Measurements from ENCODE around the gene BRPF3. TPM values are rescaled to one million over a fixed set of nuclear protein-coding genes. Genes with fewer than 3 reads are reported as not detected.

The BRPF3 gene
- total and polyA plus RNA-seq, 4 experiments from 2014 or later = 1.8 to 36.7 (median 22.0) TPM

GRCh38 chr6:36247693-36248092 lies 51.1 kb downstream of the BRPF3 start:
- peaks cover 0 to 14% of the 10 kb centered on the region in 2 donors for H3K36me3 Mint-ChIP-seq
- no peak overlapping the region for H3K4me3 ChIP-seq (ENCODE audit: low read length in 2 of 2)
- DNase-seq = no peak
- intact Hi-C loops (cut with micrococcal nuclease) = no loop called here
- no peak overlapping the region for H3K27ac ChIP-seq (ENCODE audit: low read depth, low read length)
- no peaks in the 10 kb centered on the region for H3K4me1 Mint-ChIP-seq
- ChIA-PET POLR2A (ENCODE audit: partially characterized antibody) (no interaction called here), CTCF (ENCODE audit: partially characterized antibody) (no interaction called here)
- H3K9me3 Mint-ChIP-seq = no peaks in the 10 kb centered on the region
- H3K27me3 ChIP-seq (ENCODE audit: insufficient read depth, low read length) = no peaks in the 10 kb centered on the region
- no peak overlapping the region for H3K27ac Mint-ChIP-seq
- H3K4me3 Mint-ChIP-seq = no peak overlapping the region
- no peaks in the 10 kb centered on the region for H3K9me3 ChIP-seq (ENCODE audit: control insufficient read depth in 1 of 2, low read length in 2 of 2)
- no peaks in the 10 kb centered on the region for H3K4me1 ChIP-seq (ENCODE audit: insufficient read depth, low read length)
- peaks cover 2 to 6% of the 10 kb centered on the region in 2 donors for H3K27me3 Mint-ChIP-seq
- H3K36me3 ChIP-seq (ENCODE audit: insufficient read depth, low read length) = no peaks in the 10 kb centered on the region

- Histone ChIP-seq H3K27ac (ENCODE audit: low read depth, low read length) (no peak overlapping the region), H3K9me3 (ENCODE audit: control insufficient read depth in 1 of 2, low read length in 2 of 2) (no peaks in the 10 kb centered on the region), H3K27me3 (ENCODE audit: insufficient read depth, low read length) (no peaks in the 10 kb centered on the region), H3K36me3 (ENCODE audit: insufficient read depth, low read length) (no peaks in the 10 kb centered on the region), H3K4me3 (ENCODE audit: low read length in 2 of 2) (no peak overlapping the region), H3K4me1 (ENCODE audit: insufficient read depth, low read length) (no peaks in the 10 kb centered on the region)
- CTCF ChIA-PET (ENCODE audit: partially characterized antibody) = no interaction called here
- no peak for DNase-seq
- POLR2A ChIA-PET (ENCODE audit: partially characterized antibody) = no interaction called here
- Mint-ChIP-seq H3K36me3 (peaks cover 0 to 14% of the 10 kb centered on the region in 2 donors), H3K27ac (no peak overlapping the region), H3K27me3 (peaks cover 1 to 2% of the 10 kb centered on the region in 2 donors), H3K9me3 (no peaks in the 10 kb centered on the region), H3K4me3 (no peak overlapping the region), H3K4me1 (no peaks in the 10 kb centered on the region)
- intact Hi-C loops (cut with micrococcal nuclease) = no loop called here
Observed at GRCh38 chr6:36248980-36249379, 52.4 kb downstream of the BRPF3 start.

GRCh38 chr6:36249536-36249935 lies 53.0 kb downstream of the BRPF3 start:
- Histone ChIP-seq H3K27ac (ENCODE audit: low read depth, low read length) (no peak overlapping the region), H3K9me3 (ENCODE audit: control insufficient read depth in 1 of 2, low read length in 2 of 2) (no peaks in the 10 kb centered on the region), H3K27me3 (ENCODE audit: insufficient read depth, low read length) (no peaks in the 10 kb centered on the region), H3K4me3 (ENCODE audit: low read length in 2 of 2) (no peak overlapping the region), H3K36me3 (ENCODE audit: insufficient read depth, low read length) (no peaks in the 10 kb centered on the region), H3K4me1 (ENCODE audit: insufficient read depth, low read length) (no peaks in the 10 kb centered on the region)
- POLR2A ChIA-PET (ENCODE audit: partially characterized antibody) = no interaction called here
- Mint-ChIP-seq H3K36me3 (peaks cover 0 to 14% of the 10 kb centered on the region in 2 donors), H3K4me1 (no peaks in the 10 kb centered on the region), H3K9me3 (no peaks in the 10 kb centered on the region), H3K27ac (no peak overlapping the region), H3K27me3 (peaks cover 0 to 2% of the 10 kb centered on the region in 2 donors), H3K4me3 (no peak overlapping the region)
- intact Hi-C loops (cut with micrococcal nuclease) = no loop called here
- CTCF ChIA-PET (ENCODE audit: partially characterized antibody) = no interaction called here
- DNase-seq = no peak

- POLR2A ChIA-PET (ENCODE audit: partially characterized antibody) = no interaction called here
- H3K4me1 ChIP-seq (ENCODE audit: insufficient read depth, low read length) = no peaks in the 10 kb centered on the region
- no peaks in the 10 kb centered on the region for H3K27me3 ChIP-seq (ENCODE audit: insufficient read depth, low read length)
- peaks cover 0 to 5% (median 3%) of the 10 kb centered on the region in 8 donors for H3K9me3 Mint-ChIP-seq
- no peak overlapping the region for H3K27ac Mint-ChIP-seq
- intact Hi-C loops (cut with micrococcal nuclease) = no loop called here
- no peak overlapping the region for H3K4me3 ChIP-seq (ENCODE audit: low read length in 2 of 2)
- H3K9me3 ChIP-seq (ENCODE audit: control insufficient read depth in 1 of 2, low read length in 2 of 2) = no peaks in the 10 kb centered on the region
- no peak for DNase-seq
- peaks cover 0 to 2% of the 10 kb centered on the region in 2 donors for H3K27me3 Mint-ChIP-seq
- no peak overlapping the region for H3K4me3 Mint-ChIP-seq
- H3K36me3 Mint-ChIP-seq = peaks cover 2 to 18% of the 10 kb centered on the region in 2 donors
- H3K27ac ChIP-seq (ENCODE audit: low read depth, low read length) = no peak overlapping the region
- CTCF ChIA-PET (ENCODE audit: partially characterized antibody) = no interaction called here
- H3K4me1 Mint-ChIP-seq = no peaks in the 10 kb centered on the region
- no peaks in the 10 kb centered on the region for H3K36me3 ChIP-seq (ENCODE audit: insufficient read depth, low read length)
Observed at GRCh38 chr6:36252005-36252404, 55.5 kb downstream of the BRPF3 start.

DNA sequence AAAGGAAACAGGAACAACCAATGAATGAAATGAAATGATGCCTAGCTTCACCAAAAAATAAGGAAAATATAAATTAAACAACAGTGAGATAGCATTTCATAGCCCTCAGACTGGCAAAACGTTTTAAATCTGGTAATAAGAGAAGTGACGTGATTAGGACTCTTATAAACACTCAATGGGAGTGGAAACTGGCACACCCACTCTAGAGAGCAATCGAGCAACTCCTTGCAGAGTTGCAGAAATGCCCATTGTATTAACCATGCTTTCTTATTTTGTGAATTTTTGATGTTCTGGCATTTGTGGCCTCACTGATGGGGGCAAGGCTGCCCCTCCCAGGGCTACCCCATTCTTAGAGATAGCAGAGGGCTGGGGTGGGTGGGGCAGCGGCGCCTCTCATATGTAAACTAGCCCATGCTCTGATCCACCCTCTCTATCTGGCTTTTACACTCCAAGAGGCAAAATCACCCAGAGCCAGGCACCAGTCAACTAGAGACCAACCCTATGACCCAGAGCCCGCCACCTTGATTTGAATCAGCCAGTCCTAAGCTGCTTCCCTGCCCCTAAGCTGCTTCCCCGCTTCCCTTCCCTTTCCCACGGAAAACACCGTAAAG lies 67.0 kb downstream of the BRPF3 start:
- H3K4me1 Mint-ChIP-seq = no peaks in the 10 kb centered on the region

GRCh38 chr6:36265744-36266143 lies 69.2 kb downstream of the BRPF3 start:
- no peaks in the 10 kb centered on the region for H3K4me1 Mint-ChIP-seq
- H3K36me3 ChIP-seq (ENCODE audit: insufficient read depth, low read length) = no peaks in the 10 kb centered on the region
- no peak for DNase-seq
- H3K4me1 ChIP-seq (ENCODE audit: insufficient read depth, low read length) = no peaks in the 10 kb centered on the region
- H3K27ac ChIP-seq (ENCODE audit: low read depth, low read length) = no peak overlapping the region
- H3K27ac Mint-ChIP-seq = no peak overlapping the region
- intact Hi-C loops (cut with micrococcal nuclease) = no loop called here
- peaks cover 2 to 7% of the 10 kb centered on the region in 2 donors for H3K27me3 Mint-ChIP-seq
- CTCF ChIA-PET (ENCODE audit: partially characterized antibody) = no interaction called here
- no peaks in the 10 kb centered on the region for H3K9me3 ChIP-seq (ENCODE audit: control insufficient read depth in 1 of 2, low read length in 2 of 2)
- no peaks in the 10 kb centered on the region for H3K27me3 ChIP-seq (ENCODE audit: insufficient read depth, low read length)
- H3K36me3 Mint-ChIP-seq = no peaks in the 10 kb centered on the region
- H3K4me3 ChIP-seq (ENCODE audit: low read length in 2 of 2) = no peak overlapping the region
- peaks cover 0 to 8% (median 6%) of the 10 kb centered on the region in 8 donors for H3K9me3 Mint-ChIP-seq
- POLR2A ChIA-PET (ENCODE audit: partially characterized antibody) = no interaction called here
- H3K4me3 Mint-ChIP-seq = no peak overlapping the region

More for the DNA sequence above, 67.0 kb downstream of the BRPF3 start:
- intact Hi-C loops (cut with micrococcal nuclease) = no loop called here
- Mint-ChIP-seq H3K27ac (no peak overlapping the region), H3K27me3 (peaks cover 1 to 4% of the 10 kb centered on the region in 2 donors), H3K4me3 (no peak overlapping the region), H3K9me3 (peaks cover 0 to 8% (median 6%) of the 10 kb centered on the region in 8 donors), H3K36me3 (no peaks in the 10 kb centered on the region)
- ChIA-PET POLR2A (ENCODE audit: partially characterized antibody) (no interaction called here), CTCF (ENCODE audit: partially characterized antibody) (interaction anchor here (1.6 kb wide), 1 partner anchor 77 kb away, joined by 6 read pairs; no protein-coding TSS in a partner anchor)
- Histone ChIP-seq H3K27ac (ENCODE audit: low read depth, low read length) (no peak overlapping the region), H3K27me3 (ENCODE audit: insufficient read depth, low read length) (no peaks in the 10 kb centered on the region), H3K36me3 (ENCODE audit: insufficient read depth, low read length) (no peaks in the 10 kb centered on the region), H3K4me1 (ENCODE audit: insufficient read depth, low read length) (no peaks in the 10 kb centered on the region), H3K4me3 (ENCODE audit: low read length in 2 of 2) (no peak overlapping the region), H3K9me3 (ENCODE audit: control insufficient read depth in 1 of 2, low read length in 2 of 2) (no peaks in the 10 kb centered on the region)
- no peak for DNase-seq

- no peaks in the 10 kb centered on the region for H3K9me3 ChIP-seq (ENCODE audit: control insufficient read depth in 1 of 2, low read length in 2 of 2)
- intact Hi-C loops (cut with micrococcal nuclease) = no loop called here
- ChIA-PET CTCF (ENCODE audit: partially characterized antibody) (no interaction called here), POLR2A (ENCODE audit: partially characterized antibody) (no interaction called here)
- Mint-ChIP-seq H3K27ac (no peak overlapping the region), H3K36me3 (no peaks in the 10 kb centered on the region), H3K27me3 (peaks cover 2 to 16% of the 10 kb centered on the region in 2 donors), H3K4me3 (no peak overlapping the region), H3K4me1 (no peaks in the 10 kb centered on the region), H3K9me3 (peaks cover 0 to 8% (median 6%) of the 10 kb centered on the region in 8 donors)
- H3K36me3 ChIP-seq (ENCODE audit: insufficient read depth, low read length) = no peaks in the 10 kb centered on the region
- H3K27ac ChIP-seq (ENCODE audit: low read depth, low read length) = no peak overlapping the region
- H3K4me1 ChIP-seq (ENCODE audit: insufficient read depth, low read length) = no peaks in the 10 kb centered on the region
- no peak for DNase-seq
- no peaks in the 10 kb centered on the region for H3K27me3 ChIP-seq (ENCODE audit: insufficient read depth, low read length)
- H3K4me3 ChIP-seq (ENCODE audit: low read length in 2 of 2) = no peak overlapping the region
Observed at GRCh38 chr6:36266913-36267644, 70.5 kb downstream of the BRPF3 start.

Measured in CD4-positive, alpha-beta memory T cell (primary cell).